Activated CD4-positive, alpha-beta memory T cell treated with anti-CD3 and anti-CD28 coated beads for 36 hours (primary cell): ENCODE measurements around the gene LRRN4. TPM values are rescaled to one million over a fixed set of nuclear protein-coding genes. Genes with fewer than 3 reads are reported as not detected.

Source experiments
- CTCF ChIA-PET: fragments of 350-600 bp; sonication (Branson Sonifier 250); formaldehyde crosslinking; loops from one replicate; lab custom pipeline; 2021; ENCODE audit warnings: antibody characterized with exemption, inconsistent platforms; lab: Charles Lee
- POLR2A ChIA-PET: fragments of 350-600 bp; sonication (Branson Sonifier 250); formaldehyde crosslinking; loops from one replicate; lab custom pipeline; 2021; ENCODE audit warnings: antibody characterized with exemption; lab: Charles Lee
- DNase-seq: peaks from one replicate; pipeline ENCODE4 v3.0.0-alpha.2; 2020
- H3K27ac Mint-ChIP-seq: one replicate; pipeline ENCODE4 v1.8.0; 2021; ENCODE audit warnings: mixed read lengths
- H3K27me3 Mint-ChIP-seq: one replicate; pipeline ENCODE4 v1.8.0; 2021; ENCODE audit warnings: mixed read lengths
- H3K36me3 Mint-ChIP-seq: one replicate; pipeline ENCODE4 v1.8.0; 2021; ENCODE audit warnings: mixed read lengths
- H3K4me1 Mint-ChIP-seq: one replicate; pipeline ENCODE4 v1.8.0; 2021; ENCODE audit warnings: low read depth, mixed read lengths
- H3K4me3 Mint-ChIP-seq: one replicate; pipeline ENCODE4 v1.8.0; 2021; ENCODE audit warnings: mild to moderate bottlenecking, mixed read lengths
- H3K9me3 Mint-ChIP-seq: one replicate; pipeline ENCODE4 v1.8.0; 2021; ENCODE audit warnings: mixed read lengths
- intact Hi-C: fragments of 100-400 bp; cut with micrococcal nuclease; formaldehyde crosslinking; loops from one replicate; pipeline ENCODE4 v1.15.1; 2023
- total RNA-seq, 2 experiments: library from RNA; stranded (reverse); gene quantifications; one replicate each; pipeline ENCODE4 v1.2.3, GENCODE V29; 2021

Gene LRRN4
- total RNA-seq, 2 experiments from 2014 or later, result not detected

GRCh38 chr20:5990946-5991345, 62.9 kb downstream of the LRRN4 start:
- CTCF ChIA-PET, result no interaction called here
- POLR2A ChIA-PET, result no interaction called here

More at GRCh38 chr20:5990946-5991345, 62.9 kb downstream of the LRRN4 start:
- Mint-ChIP-seq H3K4me3 (no peak overlapping the region), H3K27me3 (no peaks in the 10 kb centered on the region), H3K36me3 (peaks cover 42% of the 10 kb centered on the region), H3K4me1 (peaks cover 3% of the 10 kb centered on the region), H3K9me3 (no peaks in the 10 kb centered on the region), H3K27ac (no peak overlapping the region)
- DNase-seq, result no peak
- intact Hi-C loops, result no loop called here

Other genes with a start within 250 kb of the LRRN4 start
- gene CHGB, start 142.6 kb downstream of the LRRN4 start, total RNA-seq, result under 1 TPM in 1 of 2 experiments, not detected in 1; 0.21 TPM
- gene TRMT6, start 103.5 kb downstream of the LRRN4 start, total RNA-seq, result 10 to 100 TPM; 24.9 to 27.1 TPM
- gene MCM8, start 103.4 kb downstream of the LRRN4 start, total RNA-seq, result 10 to 100 TPM; 46.8 to 50.7 TPM
- 10 to 100 TPM; 36.5 to 38.4 TPM for gene CRLS1, start 47.9 kb downstream of the LRRN4 start, total RNA-seq
- under 1 TPM; 0.05 to 0.33 TPM for gene FERMT1, start 69.0 kb upstream of the LRRN4 start, total RNA-seq